Neural cell (in vitro differentiated cells): ENCODE data around the gene UTP15. TPM values are rescaled to one million over a fixed set of nuclear protein-coding genes. Genes with fewer than 3 reads are reported as not detected.

Source experiments
- H2AFZ ChIP-seq: fragments of 200-600, 300-800 bp; sonication (generic), shearing (Covaris generic); 2 replicates; pipeline ENCODE4 v1.6.0; 2014; ENCODE audit warnings: low read depth, mild to moderate bottlenecking, antibody characterized with exemption, low read length, moderate library complexity
- H3F3A ChIP-seq: fragments of 200-600 bp; shearing (Covaris generic); 2 replicates; pipeline ENCODE4 v1.6.1; 2016; ENCODE audit warnings: mild to moderate bottlenecking, moderate library complexity, mixed read lengths, antibody characterized with exemption, low read length; ENCODE audit not compliant: insufficient read depth, poor library complexity, severe bottlenecking
- H3K27ac ChIP-seq: fragments of 200-600, 300-800 bp; sonication (generic), shearing (Covaris generic); 2 replicates; pipeline ENCODE4 v1.5.1; 2014; ENCODE audit warnings: mild to moderate bottlenecking, low read length, moderate library complexity
- H3K27me3 ChIP-seq: fragments of 300-800, 200-600 bp; sonication (generic), shearing (Covaris generic); 2 replicates; pipeline ENCODE4 v1.6.0; 2014; ENCODE audit warnings: mild to moderate bottlenecking, low read depth, low read length, moderate library complexity; ENCODE audit not compliant: insufficient read depth
- H3K36me3 ChIP-seq: fragments of 300-800, 200-600 bp; sonication (generic), shearing (Covaris generic); 2 replicates; pipeline ENCODE4 v1.5.1; 2014; ENCODE audit warnings: mild to moderate bottlenecking, antibody characterized with exemption, low read length, moderate library complexity; ENCODE audit not compliant: insufficient read depth
- H3K4me2 ChIP-seq: fragments of 300-800, 200-600 bp; sonication (generic), shearing (Covaris generic); 2 replicates; pipeline ENCODE4 v1.6.0; 2014; ENCODE audit warnings: mild to moderate bottlenecking, low read length
- H3K4me3 ChIP-seq: fragments of 300-800, 200-600 bp; sonication (generic), shearing (Covaris generic); 2 replicates; pipeline ENCODE4 v1.5.1; 2014; ENCODE audit warnings: mild to moderate bottlenecking, low read length, moderate library complexity
- H3K79me2 ChIP-seq: fragments of 200-600 bp; shearing (Covaris generic); replicated peaks from 2 replicates; pipeline ENCODE4 v1.6.0; 2014; ENCODE audit warnings: mild to moderate bottlenecking, low read length, moderate library complexity; ENCODE audit not compliant: insufficient read depth
- H3K9ac ChIP-seq: fragments of 300-800, 200-600 bp; sonication (generic), shearing (Covaris generic); 2 replicates; pipeline ENCODE4 v1.6.1; 2016; ENCODE audit warnings: mild to moderate bottlenecking, low read length, mixed read lengths
- H3K9me2 ChIP-seq: fragments of 200-600 bp; shearing (Covaris generic); 2 replicates; pipeline ENCODE4 v1.6.1; 2016; ENCODE audit warnings: mild to moderate bottlenecking, low read length, mixed read lengths; ENCODE audit not compliant: insufficient read depth
- H3K9me3 ChIP-seq: fragments of 200-600, 300-800 bp; sonication (generic), shearing (Covaris generic); 2 replicates; pipeline ENCODE4 v1.6.1; 2016; ENCODE audit warnings: mild to moderate bottlenecking, mixed run types, low read length, moderate library complexity, mixed read lengths
- H4K20me1 ChIP-seq: fragments of 200-600 bp; shearing (Covaris generic); 2 replicates; pipeline ENCODE4 v1.6.1; 2016; ENCODE audit warnings: mild to moderate bottlenecking, mixed run types; ENCODE audit not compliant: insufficient read depth
- CTCF ChIP-seq: fragments of 450-650 bp; IDR thresholded peaks from 2 replicates; pipeline ENCODE4 v1.5.1; 2014; ENCODE audit warnings: antibody characterized with exemption, mild to moderate bottlenecking, moderate library complexity; ENCODE audit not compliant: poor library complexity, severe bottlenecking
- EP300 ChIP-seq: fragments of 450-650 bp; conservative IDR thresholded peaks from 2 replicates; pipeline ENCODE4 v1.6.1; 2014; ENCODE audit warnings: antibody characterized with exemption, mild to moderate bottlenecking, moderate library complexity; ENCODE audit not compliant: poor library complexity, severe bottlenecking
- EZH2 ChIP-seq: fragments of 200-600, 300-800 bp; shearing (Covaris generic), sonication (generic); IDR thresholded peaks from 2 replicates; pipeline ENCODE4 v1.6.1; 2014; ENCODE audit warnings: antibody characterized with exemption, low read length, borderline replicate concordance, mild to moderate bottlenecking; ENCODE audit not compliant: insufficient read depth, poor library complexity, severe bottlenecking
- MXI1 ChIP-seq: fragments of 450-650 bp; conservative IDR thresholded peaks from 2 replicates; pipeline ENCODE4 v1.6.1; 2014; ENCODE audit warnings: antibody characterized with exemption, mild to moderate bottlenecking; ENCODE audit not compliant: poor library complexity, severe bottlenecking
- POLR2AphosphoS5 ChIP-seq: IDR thresholded peaks from 2 replicates; pipeline ENCODE4 v1.6.1; 2012
- REST ChIP-seq: IDR thresholded peaks from 2 replicates; pipeline ENCODE4 v1.6.1; 2012; ENCODE audit warnings: borderline replicate concordance
- TAF1 ChIP-seq: IDR thresholded peaks from 2 replicates; pipeline ENCODE4 v1.6.1; 2012; ENCODE audit warnings: low read depth
- polyA plus RNA-seq: library from polyadenylated mRNA; depleted of rRNA; stranded (reverse); fragments of >200 nt; gene quantifications from 2 replicates; pipeline ENCODE4 v1.2.3, GENCODE V29; 2014

The UTP15 gene
- polyA plus RNA-seq, 1 donor from 2014 or later = 18.1 TPM

- TF ChIP-seq EP300 (no peak), EZH2 (no peak), TAF1 (no peak)
Observed at GRCh38 chr5:73528248-73528647, 37.3 kb upstream of the UTP15 start (continued).

- Histone ChIP-seq H3K9me3 (no peaks in the 10 kb centered on the region), H3K4me2 (no peak overlapping the region), H3K4me3 (no peak overlapping the region), H3K36me3 (no peaks in the 10 kb centered on the region), H3F3A (no peaks in the 10 kb centered on the region), H3K9ac (no peak overlapping the region), H3K9me2 (no peaks in the 10 kb centered on the region), H3K79me2 (no peaks in the 10 kb centered on the region), H3K27me3 (no peaks in the 10 kb centered on the region), H2AFZ (no peak overlapping the region), H3K27ac (no peak overlapping the region), H4K20me1 (no peaks in the 10 kb centered on the region)
- no peak for TF ChIP-seq POLR2AphosphoS5
Observed at GRCh38 chr5:73529081-73529480, 36.5 kb upstream of the UTP15 start.

GRCh38 chr5:73531356-73531755, 34.2 kb upstream of the UTP15 start:
- Histone ChIP-seq H2AFZ (no peak overlapping the region), H3K4me2 (no peak overlapping the region), H3K9me2 (no peaks in the 10 kb centered on the region), H3F3A (no peaks in the 10 kb centered on the region), H3K9ac (no peak overlapping the region), H3K27me3 (no peaks in the 10 kb centered on the region), H4K20me1 (no peaks in the 10 kb centered on the region), H3K27ac (no peak overlapping the region), H3K79me2 (no peaks in the 10 kb centered on the region), H3K4me3 (no peak overlapping the region), H3K36me3 (no peaks in the 10 kb centered on the region), H3K9me3 (no peaks in the 10 kb centered on the region)
- TF ChIP-seq TAF1 = no peak
- no peak for TF ChIP-seq EZH2
- no peak for TF ChIP-seq EP300
- no peak for TF ChIP-seq REST

GRCh38 chr5:73532195-73532594, 33.3 kb upstream of the UTP15 start:
- no peak for TF ChIP-seq CTCF
- no peak for TF ChIP-seq MXI1
- no peak for TF ChIP-seq REST
- Histone ChIP-seq H3K36me3 (no peaks in the 10 kb centered on the region), H3K27me3 (no peaks in the 10 kb centered on the region), H4K20me1 (no peaks in the 10 kb centered on the region), H3F3A (no peaks in the 10 kb centered on the region), H3K4me3 (no peak overlapping the region), H3K9me2 (no peaks in the 10 kb centered on the region), H3K4me2 (no peak overlapping the region), H3K9me3 (no peaks in the 10 kb centered on the region), H3K9ac (no peak overlapping the region), H2AFZ (no peak overlapping the region), H3K79me2 (no peaks in the 10 kb centered on the region), H3K27ac (no peak overlapping the region)
